H1 (cell line): ENCODE results near the gene RAB3C. TPM values are rescaled to one million over a fixed set of nuclear protein-coding genes. Genes with fewer than 3 reads are reported as not detected.

Experiments
- CTCF ChIA-PET: fragments of 300-600 bp; sonication (Branson Sonifier 250); formaldehyde crosslinking; loops from one replicate; lab custom pipeline; 2021; ENCODE audit not compliant: partially characterized antibody; lab: Charles Lee
- POLR2A ChIA-PET: fragments of 300-600 bp; sonication (Branson Sonifier 250); formaldehyde crosslinking; loops from one replicate; lab custom pipeline; 2021; ENCODE audit warnings: inconsistent platforms; ENCODE audit not compliant: partially characterized antibody; lab: Charles Lee
- DNase-seq, 2 experiments: peaks; one replicate each; pipeline versions ENCODE4 v3.0.0 to v3.0.0-alpha.2; 2010 to 2022; ENCODE audit warnings: low spot score in 2 of 2, low read depth in 1 of 2, mixed read lengths in 1 of 2
- FAIRE-seq: peaks from 2 replicates; lab custom pipeline; 2011; peaks lifted over from hg19 to GRCh38; lab: Jason Lieb, UNC
- H2AFZ ChIP-seq: 2 replicates; pipeline ENCODE4 v1.8.1; 2012; ENCODE audit warnings: low read length, inconsistent platforms
- H2AK5ac ChIP-seq: 2 replicates; pipeline ENCODE4 v1.6.1; 2013; ENCODE audit warnings: low read depth, low read length
- H2BK120ac ChIP-seq: replicated peaks from 2 replicates; pipeline ENCODE3; 2013; ENCODE audit warnings: low read depth, low read length, inconsistent platforms
- H2BK12ac ChIP-seq: 2 replicates; pipeline ENCODE4 v1.6.1; 2013; ENCODE audit warnings: low read depth, low read length
- H2BK15ac ChIP-seq: 2 replicates; pipeline ENCODE4 v1.6.1; 2013; ENCODE audit warnings: low read length
- H2BK20ac ChIP-seq: 2 replicates; pipeline ENCODE4 v1.6.1; 2013; ENCODE audit warnings: low read length
- H2BK5ac ChIP-seq: 2 replicates; pipeline ENCODE4 v1.6.1; 2013; ENCODE audit warnings: low read depth, low read length
- H3K14ac ChIP-seq: 2 replicates; pipeline ENCODE4 v1.6.1; 2013; ENCODE audit warnings: inconsistent platforms; ENCODE audit not compliant: insufficient read length
- H3K18ac ChIP-seq: 2 replicates; pipeline ENCODE4 v1.6.1; 2013; ENCODE audit warnings: low read length; ENCODE audit errors: extremely low read depth
- H3K23ac ChIP-seq: 2 replicates; pipeline ENCODE4 v1.6.1; 2013; ENCODE audit warnings: inconsistent platforms; ENCODE audit not compliant: insufficient read length
- H3K23me2 ChIP-seq: 2 replicates; pipeline ENCODE4 v1.6.1; 2013; ENCODE audit warnings: low read depth, low read length
- H3K27ac ChIP-seq: 2 replicates; pipeline ENCODE4 v1.6.1; 2011; ENCODE audit warnings: low read depth, low read length, inconsistent platforms
- H3K27me3 ChIP-seq, 4 experiments: replicated peaks in 1 of 4; 1 replicate in 1 of 4; 2 replicates in 3 of 4; pipeline versions ENCODE4 v1.6.1 to v1.8.1; 2011 to 2013; ENCODE audit warnings: low read length in 3 of 4, mild to moderate bottlenecking in 3 of 4, inconsistent platforms in 2 of 4, mixed read lengths in 2 of 4, moderate library complexity in 1 of 4; ENCODE audit not compliant: control insufficient read depth in 3 of 4, insufficient read depth in 3 of 4; ENCODE audit errors: extremely low read depth in 1 of 4
- H3K36me3 ChIP-seq, 4 experiments: 2 replicates each; pipeline versions ENCODE4 v1.6.1 to v1.8.1; 2011 to 2013; ENCODE audit warnings: mild to moderate bottlenecking in 4 of 4, low read length in 3 of 4, moderate library complexity in 2 of 4, control low read depth in 1 of 4, inconsistent platforms in 1 of 4; ENCODE audit not compliant: insufficient read depth in 4 of 4, control insufficient read depth in 2 of 4
- H3K4ac ChIP-seq: replicated peaks from 2 replicates; pipeline ENCODE3; 2013; ENCODE audit warnings: low read length, low read depth, mixed read lengths, inconsistent platforms; ENCODE audit not compliant: insufficient read length
- H3K4me1 ChIP-seq, 4 experiments: replicated peaks in 1 of 4; 1 replicate in 1 of 4; 2 replicates in 3 of 4; pipeline versions ENCODE4 v1.6.1 to v1.8.1; 2011 to 2013; ENCODE audit warnings: low read length in 3 of 4, inconsistent platforms in 2 of 4, mixed read lengths in 1 of 4; ENCODE audit not compliant: insufficient read depth in 4 of 4, control insufficient read depth in 3 of 4
- H3K4me2 ChIP-seq, 2 experiments: 2 replicates each; pipeline versions ENCODE4 v1.6.1 to v1.8.1; 2011 to 2013; ENCODE audit warnings: low read depth in 2 of 2, low read length in 2 of 2, control low read depth in 1 of 2, inconsistent platforms in 1 of 2, mild to moderate bottlenecking in 1 of 2; ENCODE audit not compliant: insufficient read depth in 1 of 2
- H3K4me3 ChIP-seq, 4 experiments: fragments of 200-600, 300-600 bp in 1 of 4; sonication (generic), shearing (Covaris generic), sonication (Bioruptor Twin) in 1 of 4; 2 replicates each; pipeline versions ENCODE4 v1.5.1 to v1.8.1; 2011 to 2016; ENCODE audit warnings: low read length in 4 of 4, low read depth in 3 of 4, control low read depth in 2 of 4, inconsistent platforms in 2 of 4, mild to moderate bottlenecking in 2 of 4, mixed read lengths in 1 of 4, moderate library complexity in 1 of 4; ENCODE audit not compliant: insufficient read depth in 2 of 4; ENCODE audit errors: extremely low read depth in 1 of 4
- H3K56ac ChIP-seq: replicated peaks from 2 replicates; pipeline ENCODE3; 2013; ENCODE audit warnings: low read depth, mild to moderate bottlenecking, mixed read lengths, low read length, inconsistent platforms; ENCODE audit not compliant: insufficient read length
- H3K79me1 ChIP-seq: 2 replicates; pipeline ENCODE4 v1.6.1; 2013; ENCODE audit warnings: low read depth, low read length, control low read depth
- H3K79me2 ChIP-seq, 2 experiments: 2 replicates each; pipeline versions ENCODE4 v1.6.1 to v1.8.1; 2012 to 2013; ENCODE audit warnings: low read length in 2 of 2, mild to moderate bottlenecking in 2 of 2, inconsistent platforms in 1 of 2; ENCODE audit not compliant: insufficient read depth in 2 of 2, control insufficient read depth in 1 of 2
- H3K9ac ChIP-seq, 4 experiments: replicated peaks in 1 of 4; 1 replicate in 1 of 4; 2 replicates in 3 of 4; pipeline versions ENCODE4 v1.6.1 to v1.8.1; 2011 to 2013; ENCODE audit warnings: low read depth in 3 of 4, low read length in 3 of 4, control low read depth in 2 of 4, mild to moderate bottlenecking in 2 of 4, moderate library complexity in 2 of 4, inconsistent platforms in 1 of 4; ENCODE audit errors: extremely low read depth in 1 of 4
- H3K9me3 ChIP-seq, 2 experiments: 2 replicates each; pipeline versions ENCODE4 v1.6.1 to v1.8.1; 2012 to 2013; ENCODE audit warnings: mild to moderate bottlenecking in 2 of 2, moderate library complexity in 2 of 2, control low read depth in 1 of 2, inconsistent platforms in 1 of 2, low read depth in 1 of 2, low read length in 1 of 2, mixed read lengths in 1 of 2; ENCODE audit not compliant: insufficient read depth in 2 of 2
- H4K20me1 ChIP-seq, 2 experiments: replicated peaks in 1 of 2; 2 replicates each; pipeline versions ENCODE3 to v1.8.1; 2011 to 2013; ENCODE audit warnings: inconsistent platforms in 2 of 2, low read length in 2 of 2, mild to moderate bottlenecking in 1 of 2; ENCODE audit not compliant: insufficient read depth in 2 of 2, control insufficient read depth in 1 of 2
- H4K5ac ChIP-seq: 2 replicates; pipeline ENCODE4 v1.6.1; 2013; ENCODE audit warnings: low read length, low read depth, mixed read lengths, inconsistent platforms; ENCODE audit not compliant: insufficient read length
- H4K8ac ChIP-seq: 2 replicates; pipeline ENCODE4 v1.8.0; 2013; ENCODE audit warnings: mild to moderate bottlenecking, moderate library complexity, low read length, inconsistent platforms; ENCODE audit not compliant: insufficient read depth; ENCODE audit errors: extremely low read depth
- H4K91ac ChIP-seq: replicated peaks from 2 replicates; pipeline ENCODE3; 2013; ENCODE audit warnings: low read length, mixed read lengths, inconsistent platforms; ENCODE audit not compliant: insufficient read length
- BRCA1 ChIP-seq: IDR thresholded peaks from 2 replicates; pipeline ENCODE4 v1.6.1; 2012; ENCODE audit warnings: low read depth, low read length, improper control_type of control experiment
- CHD1 ChIP-seq: IDR thresholded peaks from 2 replicates; pipeline ENCODE4 v1.6.1; 2012; ENCODE audit warnings: low read depth, low read length, improper control_type of control experiment
- GABPA ChIP-seq: IDR thresholded peaks from 2 replicates; pipeline ENCODE4 v1.6.1; 2011; ENCODE audit warnings: mild to moderate bottlenecking, low read length, moderate library complexity, borderline replicate concordance; ENCODE audit not compliant: insufficient read depth
- GTF2F1 ChIP-seq: IDR thresholded peaks from 2 replicates; pipeline ENCODE4 v1.6.1; 2012; ENCODE audit warnings: low read depth, low read length, improper control_type of control experiment, borderline replicate concordance
- JUND ChIP-seq: IDR thresholded peaks from 2 replicates; pipeline ENCODE4 v1.6.1; 2011; ENCODE audit warnings: mild to moderate bottlenecking, improper control_type of control experiment, low read length
- KDM5A ChIP-seq: fragments of 200-600 bp; IDR thresholded peaks from 2 replicates; pipeline ENCODE4 v1.7.1; 2012; ENCODE audit warnings: mild to moderate bottlenecking, low read length, inconsistent platforms, mixed read lengths
- RAD21 ChIP-seq, 2 experiments: IDR thresholded peaks in 1 of 2; conservative IDR thresholded peaks in 1 of 2; 2 replicates each; pipeline ENCODE4 v1.6.1; 2011; ENCODE audit warnings: low read depth in 2 of 2, low read length in 2 of 2, improper control_type of control experiment in 1 of 2, inconsistent platforms in 1 of 2, mild to moderate bottlenecking in 1 of 2, moderate library complexity in 1 of 2
- RXRA ChIP-seq: IDR thresholded peaks from 2 replicates; pipeline ENCODE4 v1.6.1; 2011; ENCODE audit warnings: low read depth, mild to moderate bottlenecking, low read length, moderate library complexity; ENCODE audit not compliant: insufficient read depth
- SRF ChIP-seq: IDR thresholded peaks from 2 replicates; pipeline ENCODE4 v1.6.1; 2011; ENCODE audit warnings: mild to moderate bottlenecking, low read depth, low read length, moderate library complexity
- TBP ChIP-seq: IDR thresholded peaks from 2 replicates; pipeline ENCODE4 v1.6.1; 2011; ENCODE audit warnings: low read depth, low read length, improper control_type of control experiment
- ZNF274 ChIP-seq: IDR thresholded peaks from 2 replicates; pipeline ENCODE4 v1.7.0; 2012; ENCODE audit warnings: low read length, borderline replicate concordance; ENCODE audit errors: extremely low read depth
- polyA plus RNA-seq, 7 experiments: library from polyadenylated mRNA; depleted of rRNA in 3 of 7; stranded (reverse) in 5 of 7; unstranded in 2 of 7; fragments of >200 nt in 5 of 7; fragments of 200-250 nt in 2 of 7; gene quantifications; 1 replicate in 5 of 7; 2 replicates in 1 of 7; 4 replicates in 1 of 7; pipeline versions ENCODE4 v1.2.1 to v1.2.3, GENCODE V29; 2011 to 2013; ENCODE audit warnings: missing spikeins in 2 of 7, mixed read lengths in 2 of 7
- total RNA-seq: library from RNA; stranded (reverse); fragmentation: NEBNext Ultra II Directional; extraction: Animal tissue kit (Norgen Biotek cat#: 25700); gene quantifications from 2 replicates; pipeline ENCODE4 v1.2.1, GENCODE V29; 2021

The RAB3C gene
- total and polyA plus RNA-seq, 2 of the 8 experiments (the other 6 are each of a cell fraction or from before 2014, with no cell fraction given) = 14.7 to 18.3 TPM

DNA sequence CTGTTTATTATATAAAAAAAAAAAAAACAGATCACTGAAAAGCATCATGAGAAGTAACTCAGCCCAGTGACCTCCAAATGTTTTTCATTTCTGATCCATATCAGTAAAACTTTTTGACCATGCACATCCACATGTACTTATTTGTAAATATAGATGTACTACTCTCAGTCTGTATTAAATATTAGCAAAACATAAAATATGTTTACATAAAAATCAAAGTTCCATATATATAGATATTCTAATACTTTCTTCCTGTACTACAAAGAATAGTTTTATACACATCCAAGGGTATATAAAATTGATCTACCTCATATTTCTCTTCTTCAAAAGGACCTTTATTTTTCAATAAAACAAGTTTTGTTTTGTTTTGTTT lies 309.1 kb downstream of the RAB3C start:
- Histone ChIP-seq H3K36me3 (no peaks in the 10 kb centered on the region), H4K8ac (no peak overlapping the region), H3K4me1 (no peaks in the 10 kb centered on the region; a peak in 1 of 7 replicates), H3K79me1 (no peaks in the 10 kb centered on the region), H2BK12ac (no peak overlapping the region), H4K5ac (no peak overlapping the region), H2AFZ (no peak overlapping the region), H4K91ac (no peak overlapping the region), H3K4me3 (no peak overlapping the region), H3K79me2 (no peaks in the 10 kb centered on the region), H3K27ac (no peak overlapping the region), H2BK5ac (no peak overlapping the region), H3K18ac (no peak overlapping the region), H3K9ac (no peak overlapping the region), H3K23me2 (no peaks in the 10 kb centered on the region), H2BK120ac (no peak overlapping the region), H3K9me3 (no peaks in the 10 kb centered on the region), H3K23ac (no peak overlapping the region), H3K14ac (no peak overlapping the region), H2BK20ac (no peak overlapping the region), H3K27me3 (no peaks in the 10 kb centered on the region), H4K20me1 (no peaks in the 10 kb centered on the region), H2AK5ac (no peak overlapping the region), H3K4me2 (no peak overlapping the region), H3K56ac (no peak overlapping the region), H2BK15ac (no peak overlapping the region), H3K4ac (no peak overlapping the region)
- POLR2A ChIA-PET = no interaction called here
- TF ChIP-seq KDM5A = no peak
- TF ChIP-seq BRCA1 = no peak
- no peak for TF ChIP-seq ZNF274
- TF ChIP-seq GABPA = no peak
- no peak for TF ChIP-seq JUND
- no peak for TF ChIP-seq RAD21 (IDR thresholded peaks at IDR 0.05 in 1 of 2, conservative IDR thresholded peaks at IDR 0.05 in 1 of 2; ENCODE audit: low read depth in 2 of 2, low read length in 2 of 2)
- TF ChIP-seq SRF = no peak
- TF ChIP-seq TBP = no peak
- TF ChIP-seq RXRA = no peak
- TF ChIP-seq CHD1 = no peak
- TF ChIP-seq GTF2F1 = no peak
- FAIRE-seq (no peak), DNase-seq (no peak)
- CTCF ChIA-PET = interaction anchor here (0.6 to 10.0 kb wide), 32 partner anchors 10 to 583 kb away, joined by 3 to 206 read pairs (median 4); no protein-coding TSS in a partner anchor
